ENCODE results near the gene RICTOR. TPM values are rescaled to one million over a fixed set of nuclear protein-coding genes. Genes with fewer than 3 reads are reported as not detected.
"Not testable (repeated sequence)": the region's sequence is repeated elsewhere in the genome, so short reads cannot be mapped to it uniquely, and the experiment has no call there.

Gene RICTOR
- total and polyA plus RNA-seq, 10 donors: 6.3 to 70.9 (median 58.5) TPM

DNA sequence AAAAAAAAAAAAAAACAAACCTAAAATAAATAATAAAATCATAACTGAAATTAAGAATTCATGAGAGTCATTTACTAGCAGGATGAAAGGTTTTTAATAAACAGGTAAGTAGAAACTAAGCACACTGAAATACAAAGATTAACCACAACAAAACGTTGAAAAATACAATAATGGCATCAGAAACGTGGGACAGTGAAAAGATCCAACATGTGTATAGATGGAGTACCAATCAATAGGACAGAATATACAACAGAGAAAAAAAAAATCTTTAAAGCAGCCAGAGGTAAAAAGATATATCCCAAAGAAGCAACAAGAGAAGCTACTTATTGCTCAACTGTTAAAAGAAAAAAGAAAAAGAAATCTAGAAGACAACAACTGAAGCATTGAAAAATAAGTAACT is 75.2 kb downstream of the RICTOR start:
- intact Hi-C loops (cut with DNase I; ENCODE audit: low total_unique reads): loop anchor here (10.0 kb wide), 1 partner anchor 86 kb away; no protein-coding TSS in a partner anchor
- Histone ChIP-seq H3K27ac (no peak overlapping the region), H3K27me3 (replicated peaks in 1 of 7) (no peaks in the 10 kb centered on the region), H3K4me3 (no peak overlapping the region), H3K36me3 (peaks cover 0 to 63% (median 10%) of the 10 kb centered on the region in 6 donors), H3K9me3 (peaks cover 0 to 3% (median 0%) of the 10 kb centered on the region in 8 donors), H3K4me1 (peaks cover 0 to 7% (median 0%) of the 10 kb centered on the region in 6 donors)
- TF ChIP-seq POLR2AphosphoS5 (IDR thresholded peaks at IDR 0.05) (no peak), POLR2A (IDR thresholded peaks at IDR 0.05) (no peak)
- TF ChIP-seq, protein P1, sequence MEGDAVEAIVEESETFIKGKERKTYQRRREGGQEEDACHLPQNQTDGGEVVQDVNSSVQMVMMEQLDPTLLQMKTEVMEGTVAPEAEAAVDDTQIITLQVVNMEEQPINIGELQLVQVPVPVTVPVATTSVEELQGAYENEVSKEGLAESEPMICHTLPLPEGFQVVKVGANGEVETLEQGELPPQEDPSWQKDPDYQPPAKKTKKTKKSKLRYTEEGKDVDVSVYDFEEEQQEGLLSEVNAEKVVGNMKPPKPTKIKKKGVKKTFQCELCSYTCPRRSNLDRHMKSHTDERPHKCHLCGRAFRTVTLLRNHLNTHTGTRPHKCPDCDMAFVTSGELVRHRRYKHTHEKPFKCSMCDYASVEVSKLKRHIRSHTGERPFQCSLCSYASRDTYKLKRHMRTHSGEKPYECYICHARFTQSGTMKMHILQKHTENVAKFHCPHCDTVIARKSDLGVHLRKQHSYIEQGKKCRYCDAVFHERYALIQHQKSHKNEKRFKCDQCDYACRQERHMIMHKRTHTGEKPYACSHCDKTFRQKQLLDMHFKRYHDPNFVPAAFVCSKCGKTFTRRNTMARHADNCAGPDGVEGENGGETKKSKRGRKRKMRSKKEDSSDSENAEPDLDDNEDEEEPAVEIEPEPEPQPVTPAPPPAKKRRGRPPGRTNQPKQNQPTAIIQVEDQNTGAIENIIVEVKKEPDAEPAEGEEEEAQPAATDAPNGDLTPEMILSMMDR (IDR thresholded peaks at IDR 0.05 in 8 of 11, conservative IDR thresholded peaks at IDR 0.05 in 3 of 11): no peak
- WGBS, 5 donors: 93 to 96% (median 95%) methylated on average over 2 of the region's 2 CpGs
- DNase-seq: no peak

- peaks cover 0 to 69% (median 8%) of the 10 kb centered on the region in 6 donors for H3K36me3 ChIP-seq
- H3K4me3 ChIP-seq: no peak overlapping the region
- peaks cover 0 to 5% (median 0%) of the 10 kb centered on the region in 6 donors for H3K4me1 ChIP-seq
- intact Hi-C loops (cut with DNase I; ENCODE audit: low total_unique reads): loop anchor here (10.0 kb wide), 1 partner anchor 87 kb away; no protein-coding TSS in a partner anchor
- no peak for DNase-seq
- no peak overlapping the region for H3K27ac ChIP-seq
- peaks cover 0 to 3% (median 0%) of the 10 kb centered on the region in 8 donors for H3K9me3 ChIP-seq
- WGBS, 5 donors: 83 to 93% (median 89%) methylated on average over 2 of the region's 2 CpGs
- TF ChIP-seq POLR2AphosphoS5 (IDR thresholded peaks at IDR 0.05): no peak
- no peak for TF ChIP-seq POLR2A (IDR thresholded peaks at IDR 0.05)
- TF ChIP-seq, protein P1 (IDR thresholded peaks at IDR 0.05 in 8 of 11, conservative IDR thresholded peaks at IDR 0.05 in 3 of 11): no peak
- H3K27me3 ChIP-seq (replicated peaks in 1 of 7): no peaks in the 10 kb centered on the region
These were observed 76.6 kb downstream of the RICTOR start for GRCh38 chr5:38997591-38997990.

- TF ChIP-seq POLR2A (IDR thresholded peaks at IDR 0.05) (no peak), POLR2AphosphoS5 (IDR thresholded peaks at IDR 0.05) (no peak)
- TF ChIP-seq, protein P1 (IDR thresholded peaks at IDR 0.05 in 8 of 11, conservative IDR thresholded peaks at IDR 0.05 in 3 of 11): no peak
- peaks cover 0 to 3% (median 0%) of the 10 kb centered on the region in 8 donors for H3K9me3 ChIP-seq
- intact Hi-C loops (cut with DNase I; ENCODE audit: low total_unique reads): loop anchor here (10.0 kb wide), 1 partner anchor 89 kb away; no protein-coding TSS in a partner anchor
- peaks cover 0 to 58% (median 4%) of the 10 kb centered on the region in 6 donors for H3K36me3 ChIP-seq
- no peak for DNase-seq
- no peak overlapping the region for H3K27ac ChIP-seq
- no peak overlapping the region for H3K4me3 ChIP-seq
- H3K27me3 ChIP-seq (replicated peaks in 1 of 7): no peaks in the 10 kb centered on the region
- H3K4me1 ChIP-seq: no peaks in the 10 kb centered on the region
These were observed 78.1 kb downstream of the RICTOR start for GRCh38 chr5:38996123-38996522.

DNA sequence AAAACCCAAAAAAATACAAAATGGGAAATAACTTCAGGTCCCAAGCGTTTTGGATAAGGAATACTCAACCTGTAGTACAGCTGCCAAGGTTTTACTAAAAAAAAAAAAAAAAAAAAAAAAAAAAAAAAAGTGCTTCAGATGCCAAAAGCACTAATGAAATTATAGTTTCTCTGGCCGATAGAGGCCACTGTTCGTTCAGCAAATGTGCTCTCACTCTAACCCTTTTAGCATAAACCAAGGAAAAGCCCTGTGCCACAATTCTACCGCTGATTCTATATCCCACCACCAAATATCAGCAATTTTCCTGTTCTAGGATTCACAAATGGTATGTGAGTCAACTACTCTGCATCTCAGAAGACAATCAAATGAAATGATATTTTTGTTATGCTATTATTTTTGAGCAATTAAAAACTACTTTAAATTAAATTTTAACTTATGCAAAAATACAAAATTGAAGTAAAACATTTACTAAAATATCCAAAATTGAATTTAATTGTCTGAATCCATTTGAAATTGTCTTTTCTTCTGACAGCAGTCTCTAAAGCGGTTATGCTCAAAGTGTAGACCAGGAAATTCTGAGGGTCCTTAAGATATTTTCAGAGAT is 79.8 kb downstream of the RICTOR start:
- Histone ChIP-seq H3K4me3 (no peak overlapping the region), H3K36me3 (peaks cover 0 to 67% (median 12%) of the 10 kb centered on the region in 6 donors), H3K4me1 (no peaks in the 10 kb centered on the region), H3K9me3 (peaks cover 0 to 3% (median 0%) of the 10 kb centered on the region in 8 donors), H3K27me3 (replicated peaks in 1 of 7) (no peaks in the 10 kb centered on the region), H3K27ac (no peak overlapping the region)
- 44 to 57% (median 51%) methylated on average over 5 of the region's 5 CpGs for WGBS, 5 donors
- intact Hi-C loops (cut with DNase I; ENCODE audit: low total_unique reads): loop anchor here (10.0 kb wide), 1 partner anchor 90 kb away; no protein-coding TSS in a partner anchor
- DNase-seq: no peak
- TF ChIP-seq, protein P1 (IDR thresholded peaks at IDR 0.05 in 8 of 11, conservative IDR thresholded peaks at IDR 0.05 in 3 of 11): peak in 8 of 11 experiments; percentile 22 to 59 (median 39)
- TF ChIP-seq POLR2A (IDR thresholded peaks at IDR 0.05): no peak

DNA sequence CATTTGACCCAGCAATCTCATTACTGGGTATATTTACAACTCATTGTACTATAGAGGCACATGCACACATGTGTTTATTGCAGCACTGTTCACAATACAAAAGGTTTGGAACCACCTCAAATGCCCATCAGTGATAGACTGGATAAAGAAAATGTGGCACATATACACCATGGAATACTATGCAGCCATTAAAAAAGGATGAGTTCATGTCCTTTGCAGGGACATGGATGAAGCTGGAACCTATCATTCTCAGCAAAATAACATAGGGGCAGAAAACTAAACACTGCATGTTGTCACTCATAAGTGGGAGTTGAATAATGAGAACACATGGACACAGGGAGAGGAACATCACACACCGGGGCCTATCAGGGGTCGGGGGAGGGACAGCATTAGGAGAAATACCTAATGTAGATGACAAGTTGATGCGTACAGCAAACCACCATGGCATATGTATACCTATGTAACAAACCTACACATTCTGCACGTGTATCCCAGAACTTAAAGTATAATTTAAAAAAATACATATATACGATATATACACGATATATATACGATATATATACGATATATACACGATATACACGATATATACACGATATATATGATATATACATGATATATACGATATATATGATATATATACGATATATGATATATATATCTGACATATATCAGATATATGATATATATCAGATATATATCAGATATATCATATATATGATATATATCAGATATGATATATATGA is 84.1 kb downstream of the RICTOR start:
- WGBS, 5 donors: 95 to 98% (median 96%) methylated on average over 13 of the region's 13 CpGs
- intact Hi-C loops (cut with DNase I; ENCODE audit: low total_unique reads): loop anchor here (10.0 kb wide), 1 partner anchor 95 kb away; no protein-coding TSS in a partner anchor
- Histone ChIP-seq H3K9me3 (peaks cover 0 to 11% (median 0%) of the 10 kb centered on the region in 8 donors), H3K36me3 (peaks cover 0 to 66% (median 13%) of the 10 kb centered on the region in 6 donors)
- not testable (repeated sequence) for H3K4me3 ChIP-seq; H3K27me3 ChIP-seq (replicated peaks in 1 of 7); H3K4me1 ChIP-seq; DNase-seq; H3K27ac ChIP-seq

All from spleen (tissue), 11 donors.